ENCODE measurements around the gene SAP30.

DNA sequence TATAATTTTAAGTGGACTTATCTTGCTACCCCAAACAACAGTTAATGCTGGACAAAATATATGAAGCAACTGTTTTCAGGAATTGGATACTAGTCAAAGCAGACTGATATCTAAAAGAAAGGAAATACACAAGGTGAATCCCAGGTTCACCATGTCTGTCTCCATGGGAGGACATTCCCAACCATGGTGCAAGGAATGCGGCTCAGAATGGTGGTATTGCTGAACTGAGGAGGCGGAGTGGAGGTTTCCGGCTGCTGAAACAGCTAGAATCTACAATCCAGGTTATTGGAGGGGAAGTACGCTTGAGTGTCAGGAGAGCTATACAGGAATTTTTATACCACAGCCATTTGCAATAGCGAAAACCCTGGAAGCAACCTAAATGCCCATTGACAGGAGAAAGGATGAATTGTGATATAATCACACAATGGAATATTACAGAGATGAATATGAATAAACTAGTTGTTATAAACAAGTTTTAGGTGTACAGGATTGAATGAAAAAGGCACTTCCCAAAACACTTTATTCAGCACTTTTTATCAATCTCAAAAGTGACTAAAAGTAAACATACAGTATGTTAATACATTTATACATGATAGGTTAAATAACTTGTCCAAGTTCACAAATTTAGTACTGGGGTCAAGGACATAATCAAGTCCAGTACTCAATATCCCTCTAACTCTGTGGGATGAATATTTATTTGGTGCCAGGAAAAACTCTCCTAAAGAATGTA is 45.6 kb upstream of the SAP30 start:
- TF ChIP-seq, protein P1, sequence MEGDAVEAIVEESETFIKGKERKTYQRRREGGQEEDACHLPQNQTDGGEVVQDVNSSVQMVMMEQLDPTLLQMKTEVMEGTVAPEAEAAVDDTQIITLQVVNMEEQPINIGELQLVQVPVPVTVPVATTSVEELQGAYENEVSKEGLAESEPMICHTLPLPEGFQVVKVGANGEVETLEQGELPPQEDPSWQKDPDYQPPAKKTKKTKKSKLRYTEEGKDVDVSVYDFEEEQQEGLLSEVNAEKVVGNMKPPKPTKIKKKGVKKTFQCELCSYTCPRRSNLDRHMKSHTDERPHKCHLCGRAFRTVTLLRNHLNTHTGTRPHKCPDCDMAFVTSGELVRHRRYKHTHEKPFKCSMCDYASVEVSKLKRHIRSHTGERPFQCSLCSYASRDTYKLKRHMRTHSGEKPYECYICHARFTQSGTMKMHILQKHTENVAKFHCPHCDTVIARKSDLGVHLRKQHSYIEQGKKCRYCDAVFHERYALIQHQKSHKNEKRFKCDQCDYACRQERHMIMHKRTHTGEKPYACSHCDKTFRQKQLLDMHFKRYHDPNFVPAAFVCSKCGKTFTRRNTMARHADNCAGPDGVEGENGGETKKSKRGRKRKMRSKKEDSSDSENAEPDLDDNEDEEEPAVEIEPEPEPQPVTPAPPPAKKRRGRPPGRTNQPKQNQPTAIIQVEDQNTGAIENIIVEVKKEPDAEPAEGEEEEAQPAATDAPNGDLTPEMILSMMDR (IDR thresholded peaks at IDR 0.05; ENCODE audit: insufficient read depth, low read depth, low read length), result no peak
- TF ChIP-seq EZH2 (IDR thresholded peaks at IDR 0.05; ENCODE audit: insufficient read depth, low read length), result no peak

Measured in astrocyte (in vitro differentiated cells and primary cell).